G401 (cell line): Measurements from ENCODE around the gene SCN1B. TPM values are rescaled to one million over a fixed set of nuclear protein-coding genes. Genes with fewer than 3 reads are reported as not detected.
"Not testable (repeated sequence)": the region's sequence is repeated elsewhere in the genome, so short reads cannot be mapped to it uniquely, and the experiment has no call there.

Source experiments
- DNase-seq: peaks from one replicate; pipeline ENCODE4 v3.0.0-alpha.2; 2015; ENCODE audit warnings: low spot score
- in situ Hi-C: cut with HindIII; loops from 2 replicates; pipeline ENCODE4 v1.10.0; 2016; ENCODE audit warnings: low sequenced_read_pairs, mixed read lengths
- total RNA-seq: library from RNA; depleted of rRNA; stranded (reverse); fragments of >200 nt; shearing (Covaris generic); gene quantifications from 2 replicates; pipeline ENCODE4 v1.2.3, GENCODE V29; 2014; rRNA removed

SCN1B gene
- total RNA-seq: 0.17 TPM in 1 of 2 replicates, not detected in the other

DNA sequence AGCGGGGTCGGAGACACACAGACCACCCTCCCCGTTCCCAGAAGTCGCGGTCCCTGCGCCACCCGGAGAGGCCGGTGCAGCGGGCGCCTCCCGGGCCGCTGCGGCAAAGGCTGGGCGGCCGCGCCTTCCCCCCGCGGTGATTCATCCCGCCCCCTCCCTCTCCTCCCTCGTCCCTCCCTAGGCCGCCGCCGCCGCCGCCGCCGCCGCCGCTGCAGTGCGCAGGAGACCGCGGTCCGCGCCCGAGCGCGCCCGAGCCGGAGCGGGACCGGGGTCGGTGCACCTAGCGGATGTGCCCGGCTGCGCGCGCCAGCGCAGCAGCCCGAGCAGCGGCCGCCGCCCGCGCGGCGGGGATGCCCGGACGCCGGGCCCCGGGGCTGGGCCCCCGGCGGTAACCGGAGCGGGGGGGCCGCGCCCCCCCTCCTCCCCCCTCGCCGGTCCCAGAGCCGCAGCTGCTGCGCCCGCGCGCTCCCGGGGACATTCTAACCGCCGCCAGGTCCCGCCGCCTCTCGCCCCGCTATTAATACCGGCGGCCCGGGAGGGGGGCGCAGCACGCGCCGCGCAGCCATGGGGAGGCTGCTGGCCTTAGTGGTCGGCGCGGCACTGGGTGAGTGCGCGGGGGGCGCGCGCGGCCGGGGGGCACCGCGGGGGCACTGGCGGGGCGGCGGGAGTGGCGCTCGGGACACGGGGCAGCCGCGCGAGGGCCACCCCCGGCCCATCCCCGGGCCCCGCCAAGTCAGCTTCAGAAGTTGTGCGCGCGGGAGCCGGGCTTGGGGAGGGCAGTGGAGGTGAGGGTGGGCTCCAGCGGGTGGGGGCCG, at the start of gene SCN1B:
SCN1B (plus strand) TSS at position 214 of the 815 bp plus-strand sequence; CDS start at position 565, 351 bp downstream.
- DNase-seq: peak; percentile 48
- in situ Hi-C loops: no loop called here

- in situ Hi-C loops: no loop called here
- DNase-seq: no peak
Observed at GRCh38 chr19:34982275-34982674, 48.0 kb upstream of the SCN1B start.

- DNase-seq: no peak
- in situ Hi-C loops: no loop called here
Observed at GRCh38 chr19:34983786-34984185, 46.5 kb upstream of the SCN1B start.

GRCh38 chr19:34984287-34984686, 46.0 kb upstream of the SCN1B start:
- no peak for DNase-seq
- in situ Hi-C loops: no loop called here

DNA sequence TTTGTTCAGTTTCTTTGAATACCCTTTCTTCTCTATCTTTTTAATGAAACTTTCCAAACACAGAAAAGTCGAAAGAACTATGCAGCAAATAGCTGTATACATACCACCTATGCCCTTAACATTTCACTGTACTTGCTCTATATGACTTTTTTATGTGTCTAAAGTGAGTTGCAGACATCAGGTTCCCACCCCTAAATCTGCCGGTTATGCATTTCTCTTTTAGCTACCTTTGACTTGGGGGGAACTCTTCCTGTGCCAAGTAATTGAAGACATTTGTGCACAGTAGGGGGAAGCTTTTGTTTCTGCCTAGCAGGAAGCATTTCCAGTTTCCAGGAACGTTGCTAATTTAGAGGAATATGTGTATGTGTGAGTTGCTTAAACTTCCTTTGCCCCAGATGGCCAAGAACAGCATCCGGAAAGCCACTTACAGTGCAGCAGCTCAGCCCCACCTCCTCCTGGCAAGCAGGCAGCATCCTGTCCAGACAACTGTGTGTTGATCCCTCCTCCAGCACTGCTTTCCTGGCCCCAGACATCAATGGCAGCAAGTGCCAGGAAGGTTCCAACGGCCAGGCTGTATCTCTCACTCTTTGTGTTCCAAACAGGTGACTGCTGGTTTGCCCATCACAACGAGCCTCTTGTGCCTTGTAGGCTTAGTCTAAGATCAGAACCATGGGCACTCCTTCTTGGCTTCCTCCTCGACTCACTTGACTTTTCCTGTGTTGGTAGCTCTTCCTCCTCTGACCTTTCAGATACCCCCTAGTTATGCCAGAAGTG, 44.8 kb upstream of the SCN1B start:
- in situ Hi-C loops: no loop called here
- DNase-seq: peak; percentile 96

GRCh38 chr19:34988119-34988518, 42.2 kb upstream of the SCN1B start:
- in situ Hi-C loops: no loop called here
- no peak for DNase-seq

DNA sequence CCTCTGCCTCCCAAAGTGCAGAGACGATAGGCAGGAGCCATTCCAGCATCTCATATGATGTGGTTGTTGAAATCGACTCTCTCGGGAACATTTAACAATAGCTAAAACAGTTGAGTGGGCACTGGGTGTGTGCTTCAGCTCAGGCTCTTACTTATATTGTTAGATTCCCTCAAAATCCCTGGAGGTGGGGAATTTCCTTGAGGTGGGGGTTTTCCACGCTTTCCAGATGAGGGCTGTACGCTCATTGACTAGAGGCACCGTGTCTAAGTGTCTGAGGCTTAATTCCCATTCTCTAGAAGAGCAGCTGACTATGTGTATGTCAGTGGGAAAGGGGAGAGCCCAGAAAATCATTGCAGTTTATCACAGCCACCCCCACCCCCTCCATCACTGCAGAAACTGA, 41.0 kb upstream of the SCN1B start:
- DNase-seq: no peak
- in situ Hi-C loops: no loop called here

- DNase-seq: no peak
- in situ Hi-C loops: no loop called here
Observed at GRCh38 chr19:34990578-34991192, 39.6 kb upstream of the SCN1B start.

- in situ Hi-C loops: no loop called here
- DNase-seq: no peak
Observed at GRCh38 chr19:34991542-34992333, 38.5 kb upstream of the SCN1B start.

GRCh38 chr19:34992582-34992981, 37.7 kb upstream of the SCN1B start:
- DNase-seq, in situ Hi-C loops: not testable (repeated sequence)

DNA sequence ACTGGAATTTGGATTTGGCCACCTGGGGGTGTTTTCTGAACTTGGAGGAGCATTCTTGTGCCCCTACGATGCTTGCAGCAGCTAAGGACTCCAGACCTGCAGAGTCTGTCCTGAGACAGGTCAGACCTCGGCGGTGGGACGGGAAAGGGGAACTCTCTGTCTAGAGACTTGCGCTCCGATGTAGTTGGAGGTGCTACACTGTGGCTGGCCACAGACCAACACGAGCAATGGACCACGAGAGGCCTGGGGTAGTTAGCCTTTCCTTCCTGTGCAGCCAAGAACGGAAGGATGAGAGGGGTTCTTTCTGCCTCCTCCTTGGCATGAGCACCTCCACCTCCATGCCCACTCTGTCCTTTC, 36.0 kb upstream of the SCN1B start:
- in situ Hi-C loops: no loop called here

GRCh38 chr19:34994643-34995541, 35.4 kb upstream of the SCN1B start:
- no peak for DNase-seq
- in situ Hi-C loops: no loop called here

More for the DNA sequence above, 36.0 kb upstream of the SCN1B start:
- no peak for DNase-seq

DNA sequence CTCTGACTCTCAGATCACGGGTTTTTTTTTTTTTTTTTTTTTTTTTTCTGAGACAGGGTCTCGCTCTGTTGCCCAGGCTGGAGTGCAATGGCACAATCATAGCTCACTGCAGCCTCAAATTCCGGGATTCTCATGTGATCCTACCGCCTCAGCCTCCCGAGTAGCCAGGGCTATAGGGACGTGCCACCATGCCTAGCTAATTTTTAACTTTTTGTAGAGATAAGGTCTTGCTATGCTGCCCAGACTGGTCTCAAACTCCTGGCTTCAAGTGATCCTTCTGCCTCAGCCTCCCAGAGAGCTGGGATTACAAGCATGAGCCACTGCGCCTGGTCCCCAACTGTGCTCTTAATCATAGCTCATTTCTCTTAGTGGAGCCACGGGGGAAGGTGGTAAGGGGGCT, 34.7 kb upstream of the SCN1B start:
- in situ Hi-C loops: no loop called here
- DNase-seq: no peak

DNA sequence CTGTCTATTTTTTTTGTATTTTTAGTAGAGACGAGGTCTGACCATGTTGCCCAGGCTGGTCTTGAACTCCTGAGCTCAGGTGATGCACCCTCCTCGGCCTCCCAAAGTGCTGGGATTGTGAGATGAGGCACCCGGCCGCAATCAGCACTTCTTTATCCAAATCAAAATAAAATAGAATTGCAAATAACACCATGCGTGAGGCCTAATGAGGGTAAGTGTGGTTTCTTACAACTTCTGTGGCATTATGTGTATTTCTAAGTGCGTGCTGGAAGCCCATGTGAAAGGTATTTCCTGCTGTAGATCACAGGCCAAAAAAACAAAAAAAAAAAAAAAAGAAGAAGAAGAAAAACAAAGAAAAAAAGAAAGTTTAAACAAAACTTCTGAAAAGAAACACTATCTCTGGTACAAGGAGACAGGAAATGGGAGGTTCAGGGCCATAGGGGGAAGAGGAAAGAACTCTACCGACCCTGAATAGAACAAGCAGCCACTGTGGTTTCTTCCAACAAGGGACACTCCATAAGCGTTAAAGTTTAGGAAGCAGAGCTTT, 33.1 kb upstream of the SCN1B start:
- in situ Hi-C loops: no loop called here
- DNase-seq: no peak

DNA sequence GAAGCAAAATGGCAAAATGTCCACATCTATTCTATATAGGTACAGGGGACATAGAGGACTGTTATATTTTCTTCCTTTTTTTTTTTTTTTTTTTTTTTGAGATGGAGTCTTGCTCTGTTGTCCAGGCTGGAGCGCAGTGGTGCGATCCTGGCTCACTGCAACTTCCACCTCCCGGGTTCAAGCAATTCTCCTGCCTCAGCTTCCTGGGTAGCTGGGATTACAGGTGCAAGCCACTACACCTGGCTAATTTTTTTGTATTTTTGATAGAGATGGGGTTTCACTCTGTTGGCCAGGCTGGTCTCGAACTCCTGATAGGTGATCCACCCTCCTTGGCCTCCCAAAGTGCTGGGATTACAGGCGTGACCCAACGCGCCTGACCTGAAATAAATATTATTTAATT, 32.0 kb upstream of the SCN1B start:
- in situ Hi-C loops: not testable (repeated sequence)

GRCh38 chr19:34998777-34999497, 31.3 kb upstream of the SCN1B start:
- in situ Hi-C loops: no loop called here

More for the DNA sequence above, 32.0 kb upstream of the SCN1B start:
- not testable (repeated sequence) for DNase-seq

More at GRCh38 chr19:34998777-34999497, 31.3 kb upstream of the SCN1B start:
- DNase-seq: no peak
